H1 (cell line): ENCODE results near the gene OR52W1. TPM values are rescaled to one million over a fixed set of nuclear protein-coding genes. Genes with fewer than 3 reads are reported as not detected.

Source experiments
- ATF3 ChIP-seq: IDR thresholded peaks from 2 replicates; pipeline ENCODE4 v1.6.1; 2011; ENCODE audit warnings: low read depth, mild to moderate bottlenecking, low read length; ENCODE audit not compliant: insufficient read depth
- CEBPB ChIP-seq: IDR thresholded peaks from 2 replicates; pipeline ENCODE4 v1.6.1; 2012; ENCODE audit warnings: low read depth, low read length
- CHD1 ChIP-seq: IDR thresholded peaks from 2 replicates; pipeline ENCODE4 v1.6.1; 2012; ENCODE audit warnings: low read depth, low read length, improper control_type of control experiment
- HDAC2 ChIP-seq, 2 experiments: fragments of 300-600 bp in 1 of 2; sonication (generic) in 1 of 2; IDR thresholded peaks; 2 replicates each; pipeline ENCODE4 v1.6.1; 2011 to 2012; ENCODE audit warnings: low read depth in 2 of 2, low read length in 2 of 2, mild to moderate bottlenecking in 2 of 2, moderate library complexity in 2 of 2, borderline replicate concordance in 1 of 2, inconsistent platforms in 1 of 2
- SIN3A ChIP-seq, 2 experiments: IDR thresholded peaks in 1 of 2; conservative IDR thresholded peaks in 1 of 2; 2 replicates each; pipeline ENCODE4 v1.6.1; 2011 to 2012; ENCODE audit warnings: low read length in 2 of 2, improper control_type of control experiment in 1 of 2, low read depth in 1 of 2, mild to moderate bottlenecking in 1 of 2
- SIRT6 ChIP-seq: IDR thresholded peaks from one replicate; pipeline ENCODE4 v1.7.1; 2012; ENCODE audit warnings: low read length, inconsistent platforms
- SIX5 ChIP-seq: IDR thresholded peaks from 2 replicates; pipeline ENCODE4 v1.6.1; 2011; ENCODE audit warnings: mild to moderate bottlenecking, low read depth, low read length
- SP4 ChIP-seq: IDR thresholded peaks from 2 replicates; pipeline ENCODE4 v1.6.1; 2012; ENCODE audit warnings: low read length, inconsistent platforms
- TAF7 ChIP-seq: optimal IDR thresholded peaks from 2 replicates; pipeline ENCODE3; 2011; ENCODE audit warnings: low read depth, mild to moderate bottlenecking, inconsistent platforms, low read length, moderate library complexity, borderline replicate concordance
- polyA plus RNA-seq, 7 experiments: library from polyadenylated mRNA; depleted of rRNA in 3 of 7; stranded (reverse) in 5 of 7; unstranded in 2 of 7; fragments of >200 nt in 5 of 7; fragments of 200-250 nt in 2 of 7; gene quantifications; 1 replicate in 5 of 7; 2 replicates in 1 of 7; 4 replicates in 1 of 7; pipeline versions ENCODE4 v1.2.1 to v1.2.3, GENCODE V29; 2011 to 2013; ENCODE audit warnings: missing spikeins in 2 of 7, mixed read lengths in 2 of 7
- total RNA-seq: library from RNA; stranded (reverse); fragmentation: NEBNext Ultra II Directional; extraction: Animal tissue kit (Norgen Biotek cat#: 25700); gene quantifications from 2 replicates; pipeline ENCODE4 v1.2.1, GENCODE V29; 2021
- TF ChIP-seq, protein P1 (sequence below): fragments of 300-600 bp; sonication (generic); IDR thresholded peaks from 2 replicates; pipeline ENCODE4 v1.7.1; 2012; ENCODE audit warnings: low read length, moderate library complexity, mild to moderate bottlenecking, inconsistent platforms; ENCODE audit not compliant: insufficient replicate concordance

The OR52W1 gene
- total and polyA plus RNA-seq, 2 of the 8 experiments (the other 6 are each of a cell fraction or from before 2014, with no cell fraction given): not detected

- TF ChIP-seq ATF3 (no peak), SIX5 (no peak), SIRT6 (no peak), SP4 (no peak), CHD1 (no peak), SIN3A (conservative IDR thresholded peaks at IDR 0.05 in 1 of 2, IDR thresholded peaks at IDR 0.05 in 1 of 2; ENCODE audit: low read depth in 1 of 2, low read length in 2 of 2) (peak; percentile 46 to 92; a peak in 1 of 4 replicates), TAF7 (peak; percentile 12), CEBPB (no peak), HDAC2 (IDR thresholded peaks at IDR 0.05; ENCODE audit: borderline replicate concordance in 1 of 2, low read depth in 2 of 2, low read length in 2 of 2) (peak in 1 of 2 experiments; percentile 79; a peak in 1 of 4 replicates)
- TF ChIP-seq, protein P1, sequence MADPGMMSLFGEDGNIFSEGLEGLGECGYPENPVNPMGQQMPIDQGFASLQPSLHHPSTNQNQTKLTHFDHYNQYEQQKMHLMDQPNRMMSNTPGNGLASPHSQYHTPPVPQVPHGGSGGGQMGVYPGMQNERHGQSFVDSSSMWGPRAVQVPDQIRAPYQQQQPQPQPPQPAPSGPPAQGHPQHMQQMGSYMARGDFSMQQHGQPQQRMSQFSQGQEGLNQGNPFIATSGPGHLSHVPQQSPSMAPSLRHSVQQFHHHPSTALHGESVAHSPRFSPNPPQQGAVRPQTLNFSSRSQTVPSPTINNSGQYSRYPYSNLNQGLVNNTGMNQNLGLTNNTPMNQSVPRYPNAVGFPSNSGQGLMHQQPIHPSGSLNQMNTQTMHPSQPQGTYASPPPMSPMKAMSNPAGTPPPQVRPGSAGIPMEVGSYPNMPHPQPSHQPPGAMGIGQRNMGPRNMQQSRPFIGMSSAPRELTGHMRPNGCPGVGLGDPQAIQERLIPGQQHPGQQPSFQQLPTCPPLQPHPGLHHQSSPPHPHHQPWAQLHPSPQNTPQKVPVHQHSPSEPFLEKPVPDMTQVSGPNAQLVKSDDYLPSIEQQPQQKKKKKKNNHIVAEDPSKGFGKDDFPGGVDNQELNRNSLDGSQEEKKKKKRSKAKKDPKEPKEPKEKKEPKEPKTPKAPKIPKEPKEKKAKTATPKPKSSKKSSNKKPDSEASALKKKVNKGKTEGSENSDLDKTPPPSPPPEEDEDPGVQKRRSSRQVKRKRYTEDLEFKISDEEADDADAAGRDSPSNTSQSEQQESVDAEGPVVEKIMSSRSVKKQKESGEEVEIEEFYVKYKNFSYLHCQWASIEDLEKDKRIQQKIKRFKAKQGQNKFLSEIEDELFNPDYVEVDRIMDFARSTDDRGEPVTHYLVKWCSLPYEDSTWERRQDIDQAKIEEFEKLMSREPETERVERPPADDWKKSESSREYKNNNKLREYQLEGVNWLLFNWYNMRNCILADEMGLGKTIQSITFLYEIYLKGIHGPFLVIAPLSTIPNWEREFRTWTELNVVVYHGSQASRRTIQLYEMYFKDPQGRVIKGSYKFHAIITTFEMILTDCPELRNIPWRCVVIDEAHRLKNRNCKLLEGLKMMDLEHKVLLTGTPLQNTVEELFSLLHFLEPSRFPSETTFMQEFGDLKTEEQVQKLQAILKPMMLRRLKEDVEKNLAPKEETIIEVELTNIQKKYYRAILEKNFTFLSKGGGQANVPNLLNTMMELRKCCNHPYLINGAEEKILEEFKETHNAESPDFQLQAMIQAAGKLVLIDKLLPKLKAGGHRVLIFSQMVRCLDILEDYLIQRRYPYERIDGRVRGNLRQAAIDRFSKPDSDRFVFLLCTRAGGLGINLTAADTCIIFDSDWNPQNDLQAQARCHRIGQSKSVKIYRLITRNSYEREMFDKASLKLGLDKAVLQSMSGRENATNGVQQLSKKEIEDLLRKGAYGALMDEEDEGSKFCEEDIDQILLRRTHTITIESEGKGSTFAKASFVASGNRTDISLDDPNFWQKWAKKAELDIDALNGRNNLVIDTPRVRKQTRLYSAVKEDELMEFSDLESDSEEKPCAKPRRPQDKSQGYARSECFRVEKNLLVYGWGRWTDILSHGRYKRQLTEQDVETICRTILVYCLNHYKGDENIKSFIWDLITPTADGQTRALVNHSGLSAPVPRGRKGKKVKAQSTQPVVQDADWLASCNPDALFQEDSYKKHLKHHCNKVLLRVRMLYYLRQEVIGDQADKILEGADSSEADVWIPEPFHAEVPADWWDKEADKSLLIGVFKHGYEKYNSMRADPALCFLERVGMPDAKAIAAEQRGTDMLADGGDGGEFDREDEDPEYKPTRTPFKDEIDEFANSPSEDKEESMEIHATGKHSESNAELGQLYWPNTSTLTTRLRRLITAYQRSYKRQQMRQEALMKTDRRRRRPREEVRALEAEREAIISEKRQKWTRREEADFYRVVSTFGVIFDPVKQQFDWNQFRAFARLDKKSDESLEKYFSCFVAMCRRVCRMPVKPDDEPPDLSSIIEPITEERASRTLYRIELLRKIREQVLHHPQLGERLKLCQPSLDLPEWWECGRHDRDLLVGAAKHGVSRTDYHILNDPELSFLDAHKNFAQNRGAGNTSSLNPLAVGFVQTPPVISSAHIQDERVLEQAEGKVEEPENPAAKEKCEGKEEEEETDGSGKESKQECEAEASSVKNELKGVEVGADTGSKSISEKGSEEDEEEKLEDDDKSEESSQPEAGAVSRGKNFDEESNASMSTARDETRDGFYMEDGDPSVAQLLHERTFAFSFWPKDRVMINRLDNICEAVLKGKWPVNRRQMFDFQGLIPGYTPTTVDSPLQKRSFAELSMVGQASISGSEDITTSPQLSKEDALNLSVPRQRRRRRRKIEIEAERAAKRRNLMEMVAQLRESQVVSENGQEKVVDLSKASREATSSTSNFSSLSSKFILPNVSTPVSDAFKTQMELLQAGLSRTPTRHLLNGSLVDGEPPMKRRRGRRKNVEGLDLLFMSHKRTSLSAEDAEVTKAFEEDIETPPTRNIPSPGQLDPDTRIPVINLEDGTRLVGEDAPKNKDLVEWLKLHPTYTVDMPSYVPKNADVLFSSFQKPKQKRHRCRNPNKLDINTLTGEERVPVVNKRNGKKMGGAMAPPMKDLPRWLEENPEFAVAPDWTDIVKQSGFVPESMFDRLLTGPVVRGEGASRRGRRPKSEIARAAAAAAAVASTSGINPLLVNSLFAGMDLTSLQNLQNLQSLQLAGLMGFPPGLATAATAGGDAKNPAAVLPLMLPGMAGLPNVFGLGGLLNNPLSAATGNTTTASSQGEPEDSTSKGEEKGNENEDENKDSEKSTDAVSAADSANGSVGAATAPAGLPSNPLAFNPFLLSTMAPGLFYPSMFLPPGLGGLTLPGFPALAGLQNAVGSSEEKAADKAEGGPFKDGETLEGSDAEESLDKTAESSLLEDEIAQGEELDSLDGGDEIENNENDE: no peak
Measured at GRCh38 chr11:6234387-6235107, 35.5 kb downstream of the OR52W1 start, which contains the start of gene FHIP1B (continued).
